Stimulated activated CD4-positive, alpha-beta T cell treated with anti-CD3 and anti-CD28 coated beads, Interleukin-1b, Interleukin-23, amount 100 ng/mL, for 4 hours (primary cell): ENCODE data around the gene BOK.
"Not testable (repeated sequence)": the region's sequence is repeated elsewhere in the genome, so short reads cannot be mapped to it uniquely, and the experiment has no call there.

Source experiments
- DNase-seq, 2 donors: peaks; one replicate each; pipeline ENCODE4 v3.0.0-alpha.2; 2020; ENCODE audit warnings: low read depth in 2 of 2

Gene BOK

DNA sequence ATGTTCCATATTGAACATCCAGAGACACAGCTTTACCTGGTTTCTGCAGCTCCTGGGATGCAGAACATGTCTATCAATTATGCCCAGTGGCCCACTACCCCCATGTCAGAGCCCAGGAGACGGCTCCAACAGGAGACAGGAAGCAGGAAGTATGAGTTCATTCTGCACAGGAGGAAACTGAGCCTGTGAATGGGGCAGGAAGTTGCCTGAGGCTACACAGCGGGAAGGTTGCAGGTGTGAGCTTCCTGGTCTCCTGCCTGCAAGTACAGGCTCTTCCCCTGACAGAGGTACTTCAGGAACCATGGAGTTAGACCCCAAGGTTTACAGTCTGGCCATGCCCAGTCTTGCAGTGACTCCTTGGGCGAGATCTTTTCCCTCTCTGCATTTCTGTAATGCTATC is 2.8 kb upstream of the BOK start:
- no peak for DNase-seq

DNA sequence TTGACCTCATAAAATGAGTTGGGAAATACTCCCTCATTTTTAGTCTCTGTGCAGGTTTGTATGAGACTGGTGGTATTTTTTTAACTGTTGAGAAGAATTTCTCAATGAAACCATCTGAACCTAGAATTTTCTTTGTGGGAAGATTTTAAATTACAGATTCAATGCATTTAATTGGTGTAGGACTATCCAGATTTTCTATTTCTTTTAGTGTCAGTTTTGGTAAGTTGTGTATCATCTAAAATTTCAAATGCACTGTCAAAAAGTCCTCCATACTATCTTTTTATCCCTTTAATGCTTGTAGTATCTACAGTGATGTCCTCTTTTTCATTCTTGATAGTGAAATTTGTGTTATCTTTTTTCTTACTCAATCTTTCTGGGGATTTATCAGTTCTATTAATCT is 1.8 kb upstream of the BOK start:
- no peak for DNase-seq

DNA sequence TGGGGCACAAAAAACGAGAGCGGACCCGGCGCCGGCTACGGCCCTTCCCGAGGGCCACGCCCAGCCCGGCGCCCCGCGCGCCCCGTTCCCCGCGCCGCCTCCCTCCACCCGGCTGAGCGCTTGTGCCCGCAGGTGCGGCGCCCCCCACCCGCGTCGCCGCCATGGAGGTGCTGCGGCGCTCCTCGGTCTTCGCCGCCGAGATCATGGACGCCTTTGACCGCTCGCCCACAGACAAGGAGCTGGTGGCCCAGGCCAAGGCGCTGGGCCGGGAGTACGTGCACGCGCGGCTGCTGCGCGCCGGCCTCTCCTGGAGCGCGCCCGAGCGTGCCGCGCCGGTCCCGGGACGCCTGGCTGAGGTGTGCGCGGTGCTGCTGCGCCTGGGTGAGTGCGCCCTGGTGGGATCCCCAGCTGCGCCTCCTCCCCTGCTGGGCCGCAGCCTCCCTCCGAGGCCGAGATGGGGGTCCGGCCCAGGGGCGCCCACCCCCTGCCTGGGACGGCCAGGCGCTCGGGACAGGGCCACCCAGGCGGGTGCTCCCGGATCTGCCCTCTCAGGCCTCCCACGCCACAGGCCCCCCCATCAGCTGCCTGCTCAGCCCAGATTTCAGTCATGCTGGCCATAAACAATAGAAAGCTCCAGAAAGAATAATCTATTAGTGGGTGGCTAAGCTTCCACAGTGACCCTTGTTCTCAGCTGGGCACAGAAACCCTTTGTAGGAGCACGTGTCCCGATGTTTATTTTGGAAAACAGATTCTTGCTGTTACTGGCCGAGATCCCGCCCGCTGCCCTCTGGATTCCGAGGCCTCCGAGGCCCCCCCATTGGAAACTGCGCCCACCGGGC is 997 bp downstream of the BOK start:
- no peak for DNase-seq

DNA sequence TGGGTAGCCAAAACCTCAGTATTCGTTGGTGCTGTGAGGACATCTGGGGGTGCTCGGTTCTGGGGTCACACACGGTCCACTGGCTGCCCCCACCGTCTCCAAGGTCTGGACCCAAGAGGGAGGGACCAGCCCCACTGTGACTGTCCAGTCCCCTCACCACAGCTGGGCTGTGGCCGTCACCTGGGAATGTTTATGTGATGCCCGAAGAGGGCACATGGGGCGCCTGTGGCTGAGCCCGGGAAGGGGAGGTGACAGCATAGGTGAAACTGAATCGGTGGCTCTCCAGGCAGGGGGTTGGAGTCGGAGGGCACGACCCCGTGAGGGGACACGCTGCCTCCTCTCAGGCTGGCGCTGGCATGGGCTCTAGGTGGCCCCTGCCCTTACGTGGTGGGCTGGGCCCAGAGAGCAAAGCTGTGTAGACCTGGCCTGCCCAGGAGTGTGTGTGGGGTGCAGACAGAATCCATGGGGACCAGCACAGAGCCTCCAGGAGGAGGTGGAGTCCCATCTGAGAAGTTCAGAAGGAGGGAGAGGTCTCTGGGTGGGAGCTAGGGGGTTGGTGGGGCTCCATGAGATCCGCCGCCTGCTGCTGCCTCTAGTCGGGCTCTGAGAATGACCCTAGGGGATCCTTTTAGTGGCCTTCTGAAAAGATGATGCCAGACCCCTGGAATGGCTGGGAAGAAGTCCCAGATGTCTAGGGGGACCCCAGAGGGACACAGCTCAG is 1.8 kb downstream of the BOK start:
- no peak for DNase-seq

DNA sequence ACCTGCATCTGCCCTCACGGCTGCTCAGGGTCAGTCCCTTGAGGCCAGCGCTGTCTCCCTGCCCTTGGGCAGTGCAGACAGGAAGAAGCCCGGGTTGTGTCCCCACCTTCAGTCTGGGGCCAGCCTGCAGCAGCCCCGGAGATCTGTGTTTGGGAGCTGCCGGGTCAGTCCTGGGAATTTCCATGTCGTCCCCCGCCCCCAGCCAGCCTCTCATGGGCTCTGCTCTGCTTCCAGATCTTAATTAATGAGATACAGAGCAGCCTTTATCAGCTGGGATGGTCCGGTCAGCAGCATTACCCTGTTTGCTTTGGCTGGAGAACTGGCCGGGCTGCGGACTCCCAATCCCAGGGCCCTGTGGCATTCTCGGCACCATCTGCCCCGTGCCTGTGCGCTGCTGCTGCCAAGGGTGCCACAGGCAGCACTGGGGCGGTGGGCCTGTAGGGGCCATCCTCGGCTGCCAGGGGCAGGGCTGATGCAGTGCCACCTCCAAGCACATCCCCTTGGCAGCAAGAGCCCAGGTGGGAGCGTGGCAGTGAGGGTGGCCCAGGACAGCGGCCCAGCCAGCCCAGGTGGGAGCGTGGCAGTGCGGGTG is 2.4 kb downstream of the BOK start:
- no peak for DNase-seq

DNA sequence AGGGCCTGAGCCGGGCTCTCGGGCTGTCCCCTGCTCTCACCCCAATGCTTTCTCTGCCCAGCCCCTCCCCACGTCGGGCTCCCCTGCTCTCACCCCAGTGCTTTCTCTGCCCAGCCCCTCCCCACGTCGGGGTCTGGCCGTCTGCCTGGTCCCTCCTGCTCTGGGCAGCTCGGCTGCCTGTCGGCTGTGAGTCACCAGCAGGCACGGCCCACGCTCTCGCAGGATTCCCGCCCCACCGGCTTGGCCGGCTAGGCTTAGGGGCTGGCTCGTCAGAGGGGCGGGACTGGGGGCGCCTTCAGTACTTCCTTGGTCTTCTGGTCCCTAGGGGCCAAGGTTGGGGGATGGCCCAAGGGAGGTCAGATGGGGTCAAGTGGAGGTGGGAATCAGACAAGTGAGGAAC is 3.3 kb downstream of the BOK start:
- no peak for DNase-seq

DNA sequence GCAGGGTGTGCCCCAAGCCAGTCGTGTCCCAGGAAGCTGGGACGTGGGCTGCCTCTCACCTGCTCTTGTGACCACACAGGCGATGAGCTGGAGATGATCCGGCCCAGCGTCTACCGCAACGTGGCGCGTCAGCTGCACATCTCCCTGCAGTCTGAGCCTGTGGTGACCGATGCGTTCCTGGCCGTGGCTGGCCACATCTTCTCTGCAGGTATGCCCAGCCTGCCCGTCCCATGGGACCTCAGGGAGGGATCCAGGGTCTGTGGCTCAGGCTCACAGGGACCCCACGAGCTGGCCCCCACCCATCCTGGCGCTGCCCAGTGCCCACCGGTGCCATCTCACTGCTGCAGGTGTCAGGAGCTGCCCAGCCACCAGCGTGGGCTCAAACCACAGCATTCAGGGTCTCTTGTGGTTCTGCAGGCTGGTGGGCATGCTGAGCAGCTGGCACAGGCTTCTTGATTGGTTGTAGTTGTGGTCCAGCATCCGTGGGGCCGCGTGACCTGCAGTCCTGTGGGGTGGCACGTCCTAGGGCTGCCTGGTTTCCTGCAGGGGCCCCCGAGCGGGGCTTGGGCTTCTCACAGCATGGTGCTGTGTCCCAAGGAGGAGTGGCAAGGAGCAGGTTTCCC is 3.8 kb downstream of the BOK start:
- DNase-seq = no peak

DNA sequence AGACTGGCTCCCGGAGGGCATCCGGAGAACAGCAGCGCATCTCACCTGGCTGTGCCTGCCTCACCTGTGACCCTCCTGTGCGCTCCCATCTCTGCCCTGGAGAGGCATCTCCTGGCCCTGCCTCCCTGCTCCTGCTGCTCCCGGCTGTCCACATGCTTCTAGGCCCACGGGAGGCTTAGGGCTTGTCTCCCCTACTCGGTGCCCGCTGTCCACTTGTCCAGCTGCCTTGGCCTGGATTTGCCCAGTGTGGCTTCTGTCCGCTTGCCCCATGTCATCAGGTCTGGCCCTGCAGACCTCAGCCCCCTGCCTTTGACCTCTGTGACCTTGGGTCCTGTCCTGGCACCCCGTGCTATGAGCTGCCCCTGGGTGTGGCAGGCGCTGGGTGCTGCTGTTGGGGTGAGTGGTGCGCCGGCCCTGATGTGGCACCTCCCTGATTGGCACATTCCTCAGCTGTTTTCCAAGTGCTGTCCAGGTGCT is 4.5 kb downstream of the BOK start:
- no peak for DNase-seq

DNA sequence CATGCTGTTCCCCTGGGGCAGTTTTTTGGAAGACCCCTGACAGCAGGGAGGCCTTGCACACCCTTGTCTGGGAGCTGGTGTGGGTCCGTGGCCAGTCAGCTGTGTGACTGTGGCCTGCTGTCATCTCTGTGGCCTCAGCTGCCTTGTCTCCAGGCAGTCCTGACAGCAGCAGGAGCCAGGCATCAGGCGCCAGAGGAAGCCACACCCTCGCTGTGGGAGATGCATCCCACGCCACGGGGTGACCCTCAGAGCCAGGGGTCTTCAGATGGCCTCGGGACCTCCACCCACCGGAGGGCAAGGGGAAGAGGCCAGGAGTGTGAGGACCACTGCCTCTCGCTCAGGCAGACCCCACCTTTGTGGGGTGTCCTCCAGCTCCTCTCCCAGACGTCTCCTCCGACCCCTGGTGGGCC is 5.0 kb downstream of the BOK start:
- no peak for DNase-seq

DNA sequence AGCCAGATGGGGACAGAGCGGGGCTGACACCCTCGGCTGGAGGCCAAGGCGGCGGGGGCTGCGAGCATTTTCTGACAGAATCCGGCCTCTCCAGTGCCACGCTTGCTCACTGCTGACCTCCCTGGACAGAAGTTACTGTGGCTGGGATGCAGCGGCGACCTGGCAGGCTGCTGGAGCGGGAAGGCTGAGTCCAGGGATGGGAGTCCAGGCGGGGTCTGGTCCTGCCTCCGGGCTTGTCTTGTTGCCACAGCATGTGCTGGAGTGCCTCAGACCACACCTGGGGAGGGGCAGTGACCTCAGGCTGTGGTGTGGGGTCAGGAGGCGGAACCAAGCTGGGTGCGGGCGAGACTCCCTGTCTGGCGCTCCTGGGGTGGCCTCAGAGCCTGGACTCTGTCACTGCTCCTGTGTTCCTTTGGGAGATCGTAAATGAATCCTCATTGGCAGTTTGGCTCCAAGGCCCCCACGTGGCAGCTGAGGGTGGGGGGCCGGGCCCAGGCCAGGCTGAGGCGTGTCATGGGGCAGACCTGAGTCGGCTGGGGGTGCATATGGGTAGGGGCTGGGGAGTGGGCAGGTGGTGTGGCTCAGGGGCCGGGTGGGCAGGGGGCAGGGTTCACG is 5.5 kb downstream of the BOK start:
- no peak for DNase-seq

DNA sequence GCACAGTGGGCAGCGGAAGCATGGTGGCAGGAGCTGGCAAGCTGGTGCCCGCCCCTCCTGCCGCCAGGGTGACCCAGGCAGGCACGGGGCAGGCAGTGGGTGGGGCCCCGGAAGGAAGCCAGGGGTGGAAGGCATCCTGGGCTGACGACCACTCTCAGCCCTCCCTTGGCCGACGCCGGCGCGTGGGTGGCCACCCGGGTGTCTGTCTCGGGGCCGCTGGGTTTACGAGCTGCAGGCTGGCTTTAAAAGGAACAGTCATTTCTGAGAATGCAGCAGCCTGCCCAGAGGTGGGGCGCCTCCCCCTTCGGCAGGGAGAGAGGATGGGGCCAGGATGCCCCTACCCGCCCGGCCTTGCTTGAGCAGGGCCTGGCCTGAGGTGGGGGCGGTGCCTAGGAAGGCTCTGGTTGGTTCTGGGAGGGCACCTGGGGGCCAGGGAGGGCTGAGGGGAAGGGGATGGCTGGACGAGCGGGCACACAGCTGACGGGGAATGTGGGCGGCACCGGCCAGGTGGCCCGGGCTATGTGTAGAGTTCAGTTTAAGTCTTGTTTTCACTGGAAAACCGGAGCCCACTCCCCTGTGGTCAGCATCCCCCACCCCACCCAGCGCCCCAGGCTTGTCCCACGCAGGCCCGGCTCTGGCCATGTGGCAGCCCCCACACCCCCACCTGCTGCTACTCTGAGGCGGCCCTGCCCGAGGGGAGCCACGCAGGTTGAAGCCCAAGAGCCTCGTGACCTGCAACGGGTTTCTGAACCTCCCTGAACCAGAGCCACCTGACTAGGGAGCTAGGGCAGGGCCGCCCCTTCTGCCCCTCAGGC is 6.3 kb downstream of the BOK start:
- no peak for DNase-seq

DNA sequence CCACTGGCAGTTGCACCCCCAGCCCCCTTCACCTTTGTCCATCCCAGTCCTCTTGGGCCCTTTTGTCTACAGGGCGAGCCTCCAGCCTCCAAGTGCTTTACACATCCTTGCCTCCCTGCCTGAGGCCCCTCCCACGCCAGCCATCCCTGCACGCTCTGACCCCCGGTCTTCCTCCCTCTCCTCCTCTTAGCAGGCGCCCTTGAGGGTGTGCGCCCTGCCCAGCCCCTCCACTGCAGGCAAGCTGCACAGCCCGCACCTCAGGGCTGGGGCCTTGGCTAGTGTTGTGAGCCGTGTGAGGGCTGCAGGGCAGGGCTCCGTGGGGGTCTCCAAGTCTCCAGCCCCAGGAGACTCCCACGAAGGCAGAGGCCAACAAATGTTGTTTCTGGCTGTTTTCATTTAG is 6.9 kb downstream of the BOK start:
- DNase-seq = no peak

DNA sequence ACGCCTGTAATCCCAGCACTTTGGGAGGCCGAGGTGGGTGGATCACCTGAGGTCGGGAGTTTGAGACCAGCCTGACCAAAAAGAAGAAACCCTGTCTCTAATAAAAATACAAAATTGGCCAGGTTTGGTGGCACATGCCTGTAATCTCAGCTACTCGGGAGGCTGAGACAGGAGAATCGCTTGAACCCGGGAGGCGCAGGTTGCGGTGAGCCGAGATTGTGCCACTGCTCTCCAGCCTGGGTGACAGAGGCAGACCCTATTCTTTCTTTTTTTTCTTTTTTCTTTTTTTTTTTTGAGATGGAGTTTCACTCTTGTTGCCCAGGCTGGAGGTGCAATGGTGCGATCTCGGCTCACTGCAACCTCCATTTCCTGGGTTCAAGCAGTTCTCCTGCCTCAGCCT is 7.5 kb downstream of the BOK start:
- DNase-seq = not testable (repeated sequence)

DNA sequence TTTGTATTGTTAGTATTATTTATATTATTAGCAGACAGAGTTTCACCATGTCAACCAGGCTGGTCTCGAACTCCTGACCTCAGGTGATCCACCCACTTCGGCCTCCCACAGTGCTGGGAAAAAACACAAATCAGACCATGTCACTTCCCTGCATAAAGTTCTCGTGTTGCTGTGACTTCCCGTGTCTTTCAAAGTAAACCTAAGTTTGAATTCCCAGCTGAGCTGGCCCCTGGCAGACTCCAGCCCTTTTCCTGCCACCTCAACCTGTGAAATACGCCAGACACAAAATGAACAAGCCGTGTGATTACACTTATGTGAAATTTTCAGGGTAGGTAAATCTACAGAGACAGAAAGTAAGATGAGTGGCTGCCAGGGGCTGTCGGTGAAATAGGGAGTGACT is 7.9 kb downstream of the BOK start:
- no peak for DNase-seq

DNA sequence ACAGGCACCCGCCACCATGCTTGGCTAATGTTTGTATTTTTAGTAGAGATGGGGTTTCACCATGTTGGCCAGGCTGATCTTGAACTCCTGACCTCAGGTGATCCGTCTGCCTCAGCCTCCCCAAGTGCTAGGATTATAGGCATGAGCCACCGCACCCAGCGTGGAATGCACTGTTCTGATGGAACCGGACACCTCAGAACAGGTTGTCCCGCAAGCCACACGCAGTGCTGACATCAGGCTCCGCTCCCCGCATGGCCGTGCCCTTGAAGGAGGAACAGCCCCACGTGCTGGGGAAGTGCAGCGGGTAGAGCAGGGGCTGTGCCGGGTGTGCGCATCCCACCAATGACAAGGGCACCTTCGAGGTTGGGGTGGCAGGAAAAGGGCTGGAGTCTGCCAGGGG is 8.7 kb downstream of the BOK start:
- not testable (repeated sequence) for DNase-seq

DNA sequence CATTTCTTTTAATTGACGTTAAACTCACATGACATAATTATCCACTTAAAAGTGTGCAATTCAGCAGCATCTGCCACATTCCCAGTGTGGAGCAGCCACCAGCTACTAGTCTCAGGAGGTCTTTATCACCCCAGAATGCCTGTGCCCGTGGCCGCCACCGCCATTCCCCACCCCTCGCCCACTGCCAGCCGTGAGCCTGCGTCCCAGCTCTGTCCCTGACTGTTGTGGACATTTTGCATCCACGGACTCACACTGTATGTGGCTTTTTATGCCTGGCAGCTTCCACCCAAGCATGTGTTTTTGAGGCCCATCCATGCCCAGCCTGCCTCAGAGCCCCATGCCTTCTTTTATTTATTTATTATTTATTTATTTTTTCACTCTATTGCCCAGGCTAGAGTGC is 9.2 kb downstream of the BOK start:
- DNase-seq = no peak

DNA sequence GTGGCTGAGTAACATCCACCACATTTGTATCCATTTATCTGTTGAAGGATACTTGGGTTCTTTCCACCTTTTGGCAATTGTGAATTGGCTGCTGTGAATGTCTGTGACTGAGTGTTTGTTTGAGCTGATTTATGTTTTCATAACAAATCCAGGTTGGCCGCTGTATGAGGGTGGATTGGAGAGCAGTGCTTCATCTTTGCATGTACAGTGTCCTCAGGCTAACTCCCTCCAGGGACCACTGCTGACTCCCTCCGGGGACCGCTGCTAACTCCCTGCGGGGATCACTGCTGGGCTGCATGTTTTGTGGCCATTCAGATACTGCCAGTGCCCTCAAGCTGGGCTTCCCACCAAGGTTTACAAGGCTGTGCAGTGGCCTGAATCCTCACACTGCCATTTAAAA is 10.2 kb downstream of the BOK start:
- no peak for DNase-seq

DNA sequence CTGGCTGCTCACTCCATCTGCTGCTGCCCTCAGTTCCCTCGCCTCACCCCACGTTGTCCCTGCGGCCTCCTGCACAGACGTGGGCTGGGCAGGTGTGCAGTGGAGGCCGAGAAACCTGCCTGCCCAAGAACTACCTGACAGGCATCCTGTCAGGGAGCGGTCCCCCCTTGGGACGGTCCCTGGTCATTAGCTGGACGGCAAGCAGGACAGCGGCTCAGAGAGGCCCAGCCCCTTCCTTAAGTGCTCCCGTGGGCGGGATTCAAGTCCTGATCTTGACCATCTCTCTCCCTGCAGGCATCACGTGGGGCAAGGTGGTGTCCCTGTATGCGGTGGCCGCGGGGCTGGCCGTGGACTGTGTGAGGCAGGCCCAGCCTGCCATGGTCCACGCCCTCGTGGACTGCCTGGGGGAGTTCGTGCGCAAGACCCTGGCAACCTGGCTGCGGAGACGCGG is 11.3 kb downstream of the BOK start:
- no peak for DNase-seq

DNA sequence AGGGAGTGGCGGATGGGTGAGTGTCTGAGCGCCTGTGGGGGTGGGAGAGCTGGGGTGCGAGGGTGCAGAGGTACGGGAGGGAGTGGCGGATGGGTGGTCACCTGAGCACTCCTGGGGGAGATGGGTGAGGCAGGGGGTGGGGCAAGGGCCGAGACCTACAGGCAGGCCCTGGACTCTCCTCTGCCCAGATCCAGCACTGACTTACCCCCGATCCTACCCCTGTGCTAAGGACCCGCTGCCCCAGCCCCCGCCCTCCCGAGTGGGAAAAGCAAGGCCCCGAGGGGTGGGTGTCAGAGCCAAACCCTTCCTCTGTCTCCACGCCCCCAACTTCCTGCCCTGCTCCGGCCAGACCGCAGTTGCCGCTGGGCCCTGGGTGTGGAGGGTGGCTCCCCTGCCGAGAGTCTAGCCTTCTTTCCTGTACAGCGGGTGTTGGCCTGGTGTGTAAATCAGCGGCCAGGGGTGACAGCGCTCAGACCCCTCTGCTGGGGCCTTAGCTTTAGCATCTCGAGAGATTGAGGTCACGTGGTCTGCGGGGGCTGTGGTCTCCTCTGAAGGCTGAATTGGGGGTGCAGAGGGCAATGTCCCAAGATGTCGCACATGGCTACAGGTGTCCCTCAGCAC is 12.5 kb downstream of the BOK start:
- DNase-seq = no peak

DNA sequence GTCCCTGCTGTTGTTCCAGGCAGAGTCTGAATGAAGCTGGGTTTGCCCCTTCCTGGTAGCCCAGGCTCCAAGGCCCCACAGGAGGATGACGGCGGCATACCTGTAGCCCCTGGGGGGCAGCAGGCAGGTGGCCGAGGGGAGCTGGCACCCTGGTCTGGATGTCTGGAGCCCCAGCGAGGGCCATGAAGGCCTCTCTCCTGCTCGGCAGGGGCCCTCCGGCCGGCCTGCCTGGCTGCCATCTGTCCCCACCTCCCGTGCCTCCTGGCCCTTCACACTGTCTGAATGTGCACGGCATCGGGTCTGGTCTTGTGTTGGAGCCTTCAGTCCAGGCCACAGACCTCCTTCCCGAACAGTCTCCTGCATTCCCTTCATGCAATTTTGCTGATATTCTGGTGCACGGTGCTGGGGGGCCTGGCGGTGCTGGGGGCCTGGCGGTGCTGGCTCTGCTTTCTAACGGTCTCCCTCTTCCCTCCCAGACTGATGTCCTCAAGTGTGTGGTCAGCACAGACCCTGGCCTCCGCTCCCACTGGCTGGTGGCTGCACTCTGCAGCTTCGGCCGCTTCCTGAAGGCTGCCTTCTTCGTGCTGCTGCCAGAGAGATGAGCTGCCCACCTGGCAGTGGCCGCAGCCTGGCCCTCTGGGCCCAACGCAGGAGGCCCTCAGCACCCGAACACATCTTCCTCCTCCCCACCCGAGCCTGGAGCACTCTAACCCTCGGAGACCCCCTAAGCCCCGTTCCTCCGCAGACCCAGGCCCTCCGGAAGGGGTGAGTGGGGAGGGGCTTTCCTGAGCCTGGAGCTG is 13.5 kb downstream of the BOK start:
- DNase-seq = no peak
